CD4-positive, alpha-beta T cell treated with Interleukin-17A for 1 hour (primary cell): ENCODE data around the gene PLXNB2.
"Not testable (repeated sequence)": the region's sequence is repeated elsewhere in the genome, so short reads cannot be mapped to it uniquely, and the experiment has no call there.

Experiments
- DNase-seq: peaks from one replicate; pipeline ENCODE4 v3.0.0-alpha.2; 2020

Gene PLXNB2

GRCh38 chr22:50278461-50278860 lies 29.0 kb downstream of the PLXNB2 start:
- DNase-seq: no peak

DNA sequence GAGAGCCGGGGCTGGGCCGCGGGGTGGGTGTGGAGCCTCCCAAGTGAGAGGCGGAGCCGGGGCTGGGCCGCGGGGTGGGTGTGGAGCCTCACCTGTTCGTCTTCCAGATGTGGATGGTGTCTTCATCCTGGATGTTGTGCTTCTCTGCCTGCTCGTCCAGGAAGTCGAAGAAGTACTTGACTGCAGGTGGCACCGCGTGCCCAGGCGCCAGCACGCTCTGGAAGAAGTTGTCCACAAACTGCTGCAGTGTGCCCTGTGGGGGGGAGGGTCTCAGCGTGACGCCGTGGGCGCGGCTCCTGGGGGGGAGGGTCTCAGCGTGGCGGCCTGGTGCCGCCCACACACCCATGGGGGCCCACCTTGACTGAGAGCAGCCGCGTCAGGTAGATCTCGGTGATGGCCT lies 29.7 kb downstream of the PLXNB2 start:
- no peak for DNase-seq

DNA sequence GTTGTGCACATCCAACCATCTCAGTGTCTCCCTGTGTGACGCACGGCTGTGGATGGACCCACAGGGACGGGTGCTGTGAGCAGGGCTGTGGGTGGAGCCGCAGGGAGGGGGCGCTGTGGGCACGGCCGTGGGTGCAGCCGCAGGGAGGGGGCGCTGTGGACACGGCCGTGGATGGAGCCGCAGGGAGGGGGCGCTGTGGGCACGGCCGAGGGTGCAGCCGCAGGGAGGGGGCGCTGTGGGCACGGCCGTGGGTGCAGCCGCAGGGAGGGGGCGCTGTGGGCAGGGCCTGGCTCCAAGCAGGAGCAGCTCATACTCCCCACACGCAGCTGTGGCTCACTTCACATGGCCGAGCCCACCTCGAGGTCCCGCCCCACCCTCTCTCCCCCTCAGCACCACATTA lies 31.3 kb downstream of the PLXNB2 start:
- peak; percentile 67 for DNase-seq

GRCh38 chr22:50275181-50276055 lies 32.0 kb downstream of the PLXNB2 start:
- no peak for DNase-seq

- no peak for DNase-seq
Observed at GRCh38 chr22:50274771-50275170, 32.7 kb downstream of the PLXNB2 start.

- DNase-seq: peak; percentile 59
Observed at GRCh38 chr22:50274311-50274710, 33.1 kb downstream of the PLXNB2 start.

DNA sequence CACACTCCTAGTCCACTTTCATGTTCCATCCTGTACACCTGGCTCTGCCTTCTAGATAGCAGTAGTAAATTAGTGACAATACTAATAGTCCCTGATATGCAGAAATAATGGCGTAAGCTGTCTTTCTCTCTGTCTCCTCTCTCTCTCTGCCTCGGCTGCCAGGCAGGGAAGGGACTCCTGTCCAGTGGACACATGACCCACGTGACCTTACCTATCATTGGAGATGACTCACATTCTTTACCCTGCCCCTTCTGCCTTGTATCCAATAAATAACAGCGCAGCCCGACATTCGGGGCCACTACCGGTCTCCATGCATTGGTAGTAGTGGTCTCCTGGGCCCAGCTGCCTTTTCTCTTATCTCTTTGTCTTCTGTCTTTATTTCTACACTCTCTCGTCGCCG lies 33.7 kb downstream of the PLXNB2 start:
- not testable (repeated sequence) for DNase-seq

DNA sequence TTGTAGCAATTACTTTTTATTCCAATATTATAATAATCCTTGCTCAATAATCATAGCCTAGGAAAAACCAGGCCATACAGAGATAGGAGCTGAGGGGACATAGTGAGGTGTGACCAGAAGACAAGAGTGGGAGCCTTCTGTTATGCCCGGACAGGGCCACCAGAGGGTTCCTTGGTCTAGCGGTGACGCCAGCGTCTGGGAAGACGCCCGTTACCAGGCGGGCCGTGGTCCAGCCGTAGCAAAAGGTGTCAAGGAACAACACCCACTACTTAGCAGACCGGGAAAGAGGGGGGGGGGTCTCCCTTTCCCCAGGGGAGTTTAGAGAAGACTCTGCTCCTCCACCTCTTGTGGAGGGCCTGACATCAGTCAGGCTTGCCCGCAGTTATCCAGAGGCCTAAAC lies 34.1 kb downstream of the PLXNB2 start:
- DNase-seq: not testable (repeated sequence)

GRCh38 chr22:50272044-50272802 lies 35.2 kb downstream of the PLXNB2 start:
- DNase-seq: no peak

GRCh38 chr22:50271519-50271970 lies 35.9 kb downstream of the PLXNB2 start:
- DNase-seq: peak; percentile 70

DNA sequence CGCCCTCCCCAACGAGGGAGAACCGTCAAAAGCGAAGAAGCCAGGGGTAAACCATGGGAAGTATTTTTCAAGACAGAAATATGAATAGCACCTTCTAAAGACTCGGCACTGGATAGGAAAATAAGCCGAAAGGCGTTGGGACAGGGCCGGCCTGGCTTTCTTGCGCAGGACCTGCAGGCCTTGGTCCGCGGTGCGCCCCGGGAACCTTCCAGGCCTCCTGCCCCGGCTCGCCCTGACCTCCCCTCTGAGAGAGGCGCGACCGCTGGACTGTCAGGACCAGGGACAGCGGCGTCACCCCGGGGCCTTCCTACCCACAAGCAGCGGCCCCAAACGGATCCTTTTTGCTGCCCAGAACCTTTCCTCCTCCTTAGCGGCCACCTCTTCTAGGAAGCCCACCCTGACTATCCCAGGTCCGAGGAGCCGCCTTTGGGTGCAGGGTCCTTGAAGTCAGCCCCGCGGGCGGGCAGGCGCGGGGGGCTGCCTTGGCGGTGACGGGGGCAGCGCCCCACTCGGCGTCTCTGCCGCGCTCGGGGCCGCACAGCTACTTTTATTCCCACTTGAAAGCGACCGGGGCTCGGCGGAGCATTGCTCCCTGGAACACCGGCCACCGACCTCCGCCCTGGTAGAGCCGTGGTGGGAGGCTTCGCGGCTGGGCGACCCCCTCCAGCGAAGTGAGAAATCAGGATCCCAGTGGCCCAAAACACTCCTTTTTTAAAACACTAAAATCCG lies 36.6 kb downstream of the PLXNB2 start:
- peak; percentile 72 for DNase-seq

GRCh38 chr22:50269970-50270665 lies 37.3 kb downstream of the PLXNB2 start, which contains the start of gene MAPK11:
Gene MAPK11, minus strand, starts transcription at chr22:50270380. Its CDS starts 88 bp downstream, at chr22:50270292.
- DNase-seq: peak; percentile 86

DNA sequence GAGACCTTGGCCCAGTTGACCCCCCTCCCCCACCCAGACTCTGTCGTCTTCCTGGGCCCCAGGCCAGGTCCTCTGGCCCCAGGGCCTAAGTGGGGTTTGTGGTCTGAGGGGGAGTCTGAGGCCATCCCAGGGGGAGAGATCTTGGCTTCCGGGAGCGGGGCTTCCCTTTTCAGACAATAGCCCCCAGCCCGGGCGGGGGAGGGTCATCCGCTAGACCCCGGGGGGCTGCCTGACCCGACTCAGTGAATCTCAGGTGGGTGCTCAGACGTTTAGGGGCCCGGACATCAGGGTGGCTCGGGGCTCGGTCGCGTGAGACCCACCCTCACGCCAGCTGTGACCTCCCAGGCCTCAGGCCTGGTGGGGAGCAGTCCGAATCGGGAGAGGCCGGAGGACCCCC lies 37.9 kb downstream of the PLXNB2 start:
- no peak for DNase-seq

DNA sequence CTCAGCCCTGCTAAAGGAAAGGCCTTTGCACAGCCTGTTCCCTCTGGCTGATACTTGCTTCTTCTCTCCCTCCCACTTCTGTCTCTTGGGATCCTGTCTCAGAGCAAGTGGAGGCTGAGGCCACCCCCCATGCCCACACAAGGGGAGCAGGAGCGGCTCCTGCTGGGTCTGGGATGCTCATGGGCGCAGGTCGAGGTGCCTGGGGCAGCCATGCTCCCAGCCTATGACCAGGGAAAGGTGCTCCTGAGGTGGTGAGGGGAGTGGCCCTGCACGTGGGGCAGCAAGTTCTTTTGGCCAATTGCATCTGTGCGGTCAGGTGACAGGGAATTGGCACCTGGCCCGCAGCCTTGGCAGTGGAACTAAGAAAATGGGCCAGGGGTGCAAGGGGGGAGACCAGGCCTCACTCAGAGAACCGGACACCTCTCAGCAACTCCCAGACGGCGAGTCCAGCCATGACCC lies 38.8 kb downstream of the PLXNB2 start:
- no peak for DNase-seq

DNA sequence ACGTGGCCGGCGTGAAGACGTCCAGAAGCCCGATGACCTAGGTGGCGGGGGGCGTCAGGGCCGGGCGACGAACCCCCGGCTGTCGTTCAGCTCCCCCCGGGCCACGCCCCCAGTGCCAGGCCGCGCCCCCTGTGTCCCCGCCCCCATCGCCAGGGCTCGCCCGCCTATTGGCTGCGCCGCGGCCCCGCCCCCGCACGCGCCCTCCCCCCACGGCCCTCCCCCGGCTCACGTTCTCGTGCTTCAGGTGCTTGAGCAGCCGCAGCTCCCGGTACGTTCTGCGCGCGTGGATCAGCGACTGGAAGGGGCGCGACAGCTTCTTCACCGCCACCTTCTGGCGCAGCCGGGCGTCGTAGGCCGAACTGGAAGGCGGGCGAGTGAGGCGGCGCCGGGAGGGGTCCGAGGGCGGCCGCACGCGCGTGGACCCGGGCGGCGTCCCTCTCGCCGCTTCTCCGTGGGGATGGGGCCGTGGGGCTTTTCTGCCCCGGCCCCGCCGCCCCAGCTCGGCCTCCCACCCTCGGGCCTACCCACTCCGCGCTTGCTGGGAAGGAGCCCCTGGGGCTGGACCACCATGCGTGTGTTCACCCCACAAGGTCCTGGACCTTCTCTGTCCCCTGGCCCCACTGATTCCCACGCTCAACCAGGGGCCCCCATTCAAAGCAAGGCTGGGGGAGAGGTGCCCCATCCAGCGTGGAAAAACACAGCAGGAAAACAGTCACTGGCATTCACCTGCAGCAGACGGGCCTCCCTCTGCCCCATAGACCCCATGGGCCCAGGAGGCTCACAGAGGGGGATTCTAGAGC lies 39.7 kb downstream of the PLXNB2 start:
- peak; percentile 68 for DNase-seq

- no peak for DNase-seq
Observed at GRCh38 chr22:50266994-50267393, 40.5 kb downstream of the PLXNB2 start.

GRCh38 chr22:50264946-50265669 lies 42.3 kb downstream of the PLXNB2 start:
- no peak for DNase-seq

GRCh38 chr22:50264104-50264745 lies 43.2 kb downstream of the PLXNB2 start:
- DNase-seq: no peak

- no peak for DNase-seq
Observed at GRCh38 chr22:50262973-50263617, 44.4 kb downstream of the PLXNB2 start.

DNA sequence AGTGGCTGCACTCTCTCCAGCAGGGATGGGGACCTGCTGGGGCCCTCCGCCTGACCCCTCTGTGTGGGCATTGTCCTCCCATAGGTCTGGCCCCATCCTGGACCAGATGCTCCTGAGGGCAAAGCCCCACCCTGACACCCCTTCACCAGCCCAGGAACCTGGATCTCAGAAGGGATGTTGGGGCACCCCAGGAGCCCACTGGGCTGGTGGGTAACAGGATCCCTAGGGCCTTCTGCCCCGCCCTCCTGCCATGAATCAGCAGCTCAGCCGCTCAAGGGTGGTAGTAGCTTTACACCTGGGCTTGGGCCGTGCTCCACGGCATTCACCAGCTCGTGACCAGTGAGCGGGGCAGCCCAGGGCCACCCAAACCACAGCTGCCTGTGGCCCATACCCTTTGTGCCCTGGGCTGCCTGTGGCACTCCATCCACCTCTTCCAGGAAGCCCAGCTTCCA lies 45.0 kb downstream of the PLXNB2 start:
- no peak for DNase-seq
